Measurements from ENCODE around the gene BIK.
"Not testable (repeated sequence)": the region's sequence is repeated elsewhere in the genome, so short reads cannot be mapped to it uniquely, and the experiment has no call there.

BIK gene

DNA sequence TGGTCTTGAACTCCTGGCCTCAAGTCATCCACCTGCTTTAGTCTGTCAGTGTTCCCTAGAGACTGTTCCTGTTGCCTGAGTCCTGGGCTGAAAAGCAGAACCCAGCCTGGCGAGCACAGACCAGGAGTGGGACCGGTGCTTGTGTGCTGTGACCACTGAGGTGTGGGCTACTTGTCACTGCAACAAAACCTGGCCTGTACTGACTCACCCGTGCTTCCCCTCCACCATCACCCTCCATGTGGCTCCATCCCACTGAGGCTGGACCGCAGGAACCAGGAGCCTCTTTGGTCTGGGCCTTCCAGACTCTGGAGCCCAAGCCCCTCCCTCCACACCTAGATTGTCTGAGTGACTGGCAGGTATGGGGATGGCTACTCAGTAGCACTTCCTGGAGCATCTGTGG lies 24.0 kb downstream of the BIK start:
- DNase-seq (ENCODE audit: low read depth in 2 of 3, low spot score in 2 of 3), result no peak

DNA sequence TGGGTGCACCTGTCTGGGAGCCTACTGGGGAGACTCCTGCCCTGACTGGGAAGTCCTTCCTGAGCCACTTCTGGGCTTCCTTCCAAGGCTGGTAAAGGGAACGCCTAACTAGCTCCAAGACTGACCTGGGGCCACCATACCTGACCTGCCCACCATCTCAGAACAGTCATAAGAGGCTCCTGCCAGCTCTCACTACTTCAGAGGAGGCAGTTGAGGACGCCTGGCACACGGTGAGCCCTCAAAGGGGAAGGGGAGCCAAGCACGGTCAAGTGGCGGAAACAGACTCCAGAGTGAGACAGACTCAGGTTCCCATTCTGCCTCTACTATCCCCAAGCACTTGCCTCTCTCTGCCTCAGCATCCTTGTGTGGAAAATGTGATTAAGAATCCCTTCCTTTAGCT lies 25.0 kb downstream of the BIK start:
- no peak for DNase-seq (ENCODE audit: low read depth in 2 of 3, low spot score in 2 of 3)

DNA sequence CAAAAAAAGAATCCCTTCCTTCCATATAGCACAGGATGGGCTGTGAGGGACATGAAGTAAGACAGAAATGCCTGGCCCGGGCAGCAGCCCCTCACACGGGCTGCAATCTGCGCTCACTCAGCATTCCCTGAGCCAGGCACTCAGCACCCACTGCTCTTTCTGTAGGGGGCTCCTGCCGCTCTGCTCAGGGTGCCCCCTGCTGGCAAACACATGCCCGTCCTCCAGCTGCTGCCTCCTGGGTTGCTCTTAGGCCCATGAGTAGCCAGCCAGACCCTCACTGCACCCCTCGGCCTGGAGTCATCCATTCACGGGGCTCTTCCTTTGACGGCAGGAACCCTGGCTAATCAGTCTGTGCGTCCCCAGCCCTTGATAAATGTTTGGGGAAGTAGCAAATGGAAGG lies 25.7 kb downstream of the BIK start:
- DNase-seq (ENCODE audit: low read depth in 2 of 3, low spot score in 2 of 3), result no peak

DNA sequence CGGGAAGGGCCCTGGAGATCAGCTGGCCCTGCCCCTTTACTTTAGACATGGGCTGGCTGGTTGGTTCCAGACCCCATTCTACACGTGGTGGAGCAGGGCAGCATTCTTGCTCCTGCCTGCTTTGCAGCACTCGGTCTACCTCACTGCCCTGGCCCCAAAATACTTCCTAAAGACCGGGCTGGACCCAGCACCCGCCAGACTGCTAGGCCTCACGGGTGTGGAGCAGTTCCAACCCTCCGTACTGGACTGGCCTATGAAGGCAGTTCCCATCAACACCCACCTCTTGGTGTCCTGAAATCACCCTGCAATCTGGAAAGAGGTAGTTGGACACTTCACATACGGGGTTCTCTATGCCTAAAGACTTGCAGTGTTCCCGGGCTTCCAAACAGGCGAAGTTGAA lies 26.3 kb downstream of the BIK start:
- DNase-seq (ENCODE audit: low read depth in 2 of 3, low spot score in 2 of 3), result no peak

DNA sequence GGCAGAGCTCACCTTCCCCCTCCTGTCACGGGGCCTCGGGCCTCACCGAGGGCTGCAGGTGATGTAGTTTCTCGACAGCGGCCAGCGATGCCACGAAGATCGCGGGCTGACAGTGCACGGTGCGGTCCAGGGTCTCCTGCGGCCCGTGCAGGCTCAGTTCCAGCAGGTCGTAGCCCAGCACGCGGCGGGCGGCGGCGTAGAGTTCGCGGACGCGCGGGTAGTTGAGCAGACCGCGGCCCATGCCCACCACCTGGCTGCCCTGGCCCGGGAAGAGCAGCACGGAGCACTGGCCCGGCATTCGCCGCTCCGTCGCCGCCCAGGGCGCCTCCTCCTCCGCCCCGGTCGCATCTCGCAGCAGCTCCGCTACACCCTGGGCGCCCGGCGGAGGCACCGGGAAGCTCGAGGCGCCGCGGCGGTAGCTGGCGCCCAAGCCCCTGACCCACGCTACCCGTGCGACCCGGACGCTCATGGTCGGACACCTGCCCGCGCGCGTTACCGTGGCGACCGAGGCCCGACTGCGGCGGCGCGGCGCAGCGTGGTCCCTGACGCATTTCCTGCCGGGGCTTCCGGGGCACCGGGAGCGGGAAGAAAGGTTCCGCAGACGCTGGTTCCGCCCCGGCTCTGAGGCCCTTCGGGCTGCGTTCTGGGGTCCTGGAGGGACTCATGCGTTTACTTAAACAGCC lies 32.5 kb downstream of the BIK start, which contains the start of gene MCAT:
TSS of gene MCAT (minus strand) at position 519 of the 683 bp plus-strand sequence. CDS start at position 469, 50 bp downstream.
- peak; percentile 64 to 74 (median 73) for DNase-seq (ENCODE audit: low read depth in 2 of 3, low spot score in 2 of 3)

DNA sequence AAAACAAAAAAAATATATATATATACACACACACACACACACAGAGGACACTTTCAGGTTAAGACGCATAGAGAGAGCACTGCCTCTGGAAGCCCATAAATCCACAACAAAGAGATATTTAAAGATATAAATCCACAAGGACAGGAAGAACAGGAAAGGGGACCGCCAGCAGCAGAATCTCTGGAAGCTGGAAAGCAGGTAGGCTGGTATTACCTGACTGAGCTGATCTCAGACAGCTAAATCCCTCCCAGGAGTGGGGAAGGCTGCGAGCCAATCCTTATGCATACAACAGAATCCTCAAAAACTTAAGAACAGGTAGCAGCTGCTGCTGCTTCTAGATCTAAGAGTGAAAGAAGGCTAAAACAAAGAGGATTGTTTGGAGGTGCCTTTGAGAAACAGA lies 34.4 kb downstream of the BIK start:
- DNase-seq (ENCODE audit: low read depth in 2 of 3, low spot score in 2 of 3), result no peak

DNA sequence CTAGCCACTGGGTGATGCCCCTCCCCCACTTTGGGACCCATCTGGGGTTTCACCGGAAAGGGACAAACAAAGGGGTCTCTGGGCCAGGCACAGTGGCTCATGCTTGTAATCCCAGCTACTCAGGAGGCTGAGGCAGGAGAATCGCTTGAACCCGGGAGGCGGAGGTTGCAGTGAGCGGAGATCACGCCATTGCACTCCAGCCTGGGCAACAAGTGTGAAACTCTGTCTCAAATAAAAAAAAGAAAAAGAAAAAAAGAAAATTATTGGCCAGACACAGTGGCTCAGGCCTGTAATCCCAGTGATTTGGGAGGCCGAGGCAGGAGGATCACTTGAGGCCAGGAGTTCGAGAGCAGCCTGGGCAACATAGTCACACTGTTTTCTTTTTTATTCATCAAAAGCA lies 34.8 kb downstream of the BIK start:
- not testable (repeated sequence) for DNase-seq (ENCODE audit: low read depth in 2 of 3, low spot score in 2 of 3)

DNA sequence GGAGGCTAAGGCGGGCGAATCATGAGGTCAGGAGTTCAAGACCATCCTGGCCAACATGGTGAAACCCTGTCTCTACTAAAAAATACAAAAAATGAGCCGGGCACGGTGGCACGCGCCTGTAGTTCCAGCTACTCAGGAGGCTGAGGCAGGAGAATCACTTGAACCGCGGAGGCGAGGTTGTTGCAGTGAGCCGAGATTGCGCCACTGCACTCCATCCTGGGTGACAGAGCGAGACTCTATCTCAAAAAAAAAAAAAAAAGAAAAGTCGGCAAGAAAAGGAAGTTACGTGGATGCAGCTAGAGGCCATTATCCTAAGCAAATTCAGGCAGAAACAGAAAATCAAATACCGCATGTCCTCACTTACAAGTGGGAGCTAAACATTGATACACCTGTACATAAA lies 35.8 kb downstream of the BIK start:
- not testable (repeated sequence) for DNase-seq (ENCODE audit: low read depth in 2 of 3, low spot score in 2 of 3)

DNA sequence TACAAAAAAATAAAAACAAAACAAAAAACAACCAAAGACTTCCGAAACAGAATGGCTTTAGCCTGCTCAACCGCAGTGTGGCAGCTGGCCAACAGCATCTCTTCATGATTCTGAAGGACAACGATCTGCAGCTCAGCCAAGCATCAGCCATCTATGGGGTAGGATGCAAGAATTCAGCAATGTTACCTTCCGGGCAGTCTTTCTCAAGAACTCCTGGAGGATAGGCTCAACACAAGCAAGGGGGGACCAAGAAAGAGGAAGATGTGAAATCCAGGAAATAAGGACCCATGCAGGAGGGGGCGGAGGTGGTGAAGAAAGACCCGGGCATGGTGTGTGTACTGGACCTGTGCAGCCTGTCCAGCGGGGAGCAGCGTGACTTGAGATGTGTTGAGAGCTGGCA lies 37.3 kb downstream of the BIK start:
- DNase-seq (ENCODE audit: low read depth in 2 of 3, low spot score in 2 of 3), result no peak

DNA sequence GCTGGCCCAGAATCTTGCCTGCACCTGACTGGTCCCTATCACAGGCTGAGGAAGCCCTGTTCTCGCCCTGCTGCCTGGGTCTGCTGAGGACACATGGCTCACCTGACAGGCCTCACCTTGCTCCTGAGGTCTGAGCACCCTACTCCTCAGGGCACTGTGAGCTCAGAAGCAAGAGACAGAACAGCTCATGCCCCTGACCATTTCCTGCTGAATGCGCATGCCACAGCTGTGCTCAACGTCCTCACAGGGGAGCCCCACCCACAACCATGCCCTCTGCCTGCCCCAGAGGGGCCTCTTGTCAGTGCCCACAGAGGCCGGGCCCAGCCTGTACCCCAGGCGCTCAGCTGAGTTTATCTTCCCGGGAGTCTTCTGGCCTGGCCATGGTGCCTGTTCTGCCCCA lies 38.0 kb downstream of the BIK start:
- DNase-seq (ENCODE audit: low read depth in 2 of 3, low spot score in 2 of 3), result no peak

DNA sequence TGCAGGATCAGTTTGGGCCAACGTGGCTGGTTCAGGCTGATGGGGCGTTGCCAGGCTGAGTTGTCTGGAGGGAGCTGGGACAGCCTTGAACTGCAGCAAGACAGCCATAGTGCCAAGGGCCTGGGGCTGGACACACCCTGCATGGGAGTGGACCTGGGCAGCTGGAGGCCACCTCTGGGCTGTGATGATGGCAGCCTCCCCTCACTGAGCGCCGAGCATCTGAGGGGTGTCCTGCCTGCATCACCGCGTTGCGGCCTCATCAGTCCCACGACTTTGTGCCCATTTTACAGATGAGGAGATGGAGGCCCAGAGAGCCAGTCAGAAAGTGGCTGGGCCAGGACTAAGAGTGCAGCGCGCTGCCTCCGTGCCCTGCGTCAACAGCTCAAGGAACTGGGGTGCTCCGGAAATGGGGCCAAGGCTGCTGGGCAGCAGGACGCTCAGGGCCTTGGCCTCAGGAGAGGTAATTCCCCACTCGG lies 40.2 kb downstream of the BIK start:
- DNase-seq (ENCODE audit: low read depth in 2 of 3, low spot score in 2 of 3), result no peak

DNA sequence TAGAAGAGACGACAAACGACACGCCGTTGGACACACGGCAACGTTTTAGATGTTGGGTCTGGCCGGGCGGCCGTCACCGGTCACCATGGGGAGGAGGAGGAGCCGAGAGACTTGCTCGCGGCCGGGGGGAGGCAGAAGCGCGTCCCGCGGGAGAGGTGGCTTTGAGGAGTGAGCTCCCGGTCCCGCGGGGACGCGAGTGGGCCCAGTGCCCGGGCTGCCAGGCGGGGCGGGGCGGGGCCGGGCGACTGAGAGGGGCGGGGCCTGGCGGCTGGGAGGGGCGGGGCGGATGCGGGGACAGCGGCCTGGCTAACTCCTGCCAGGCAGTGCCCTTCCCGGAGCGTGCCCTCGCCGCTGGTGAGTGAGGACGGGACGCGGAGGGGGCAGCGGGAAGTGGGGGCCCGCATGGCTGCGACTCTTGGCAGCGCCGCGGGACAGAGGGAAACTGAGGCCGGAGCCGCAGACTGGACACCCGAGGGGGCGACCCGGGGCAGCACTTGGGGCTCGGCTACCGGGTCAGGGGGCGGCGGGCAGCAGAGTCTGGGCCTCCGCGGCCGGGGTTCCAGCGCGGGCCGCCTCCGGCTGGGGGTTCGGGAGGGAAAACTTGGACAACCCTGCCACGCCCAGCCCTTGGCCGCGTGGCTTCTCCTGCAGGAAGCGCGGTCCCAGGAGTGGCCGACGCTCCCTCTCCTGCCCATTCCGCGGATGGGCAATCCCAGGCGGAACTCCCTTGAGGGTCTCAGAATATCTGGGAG lies 40.9 kb downstream of the BIK start, which contains the start of gene TSPO:
TSS of gene TSPO (plus strand) at position 309 of the 752 bp plus-strand sequence. CDS start 7,680 bp downstream, outside the sequence.
- peak; percentile 28 to 39 (median 30) for DNase-seq (ENCODE audit: low read depth in 2 of 3, low spot score in 2 of 3)

DNA sequence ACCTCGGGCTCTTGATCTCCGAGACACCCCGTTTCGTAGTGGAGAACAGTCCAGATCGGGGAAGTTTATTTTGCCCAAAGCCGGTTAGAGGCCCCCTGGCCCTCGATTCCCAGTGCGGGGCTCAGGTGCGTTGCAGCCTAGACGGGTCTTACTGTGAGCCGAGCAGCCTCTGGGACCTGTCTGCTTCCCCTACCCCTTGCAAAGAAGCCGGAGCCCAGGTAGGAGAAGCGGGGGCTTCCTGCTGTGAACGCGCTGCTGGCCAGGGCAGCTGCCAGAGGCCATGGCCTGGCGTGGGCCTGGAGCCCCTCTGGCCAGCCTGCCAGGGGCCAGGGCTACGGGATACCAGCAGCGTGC lies 41.4 kb downstream of the BIK start:
- DNase-seq (ENCODE audit: low read depth in 2 of 3, low spot score in 2 of 3), result no peak

DNA sequence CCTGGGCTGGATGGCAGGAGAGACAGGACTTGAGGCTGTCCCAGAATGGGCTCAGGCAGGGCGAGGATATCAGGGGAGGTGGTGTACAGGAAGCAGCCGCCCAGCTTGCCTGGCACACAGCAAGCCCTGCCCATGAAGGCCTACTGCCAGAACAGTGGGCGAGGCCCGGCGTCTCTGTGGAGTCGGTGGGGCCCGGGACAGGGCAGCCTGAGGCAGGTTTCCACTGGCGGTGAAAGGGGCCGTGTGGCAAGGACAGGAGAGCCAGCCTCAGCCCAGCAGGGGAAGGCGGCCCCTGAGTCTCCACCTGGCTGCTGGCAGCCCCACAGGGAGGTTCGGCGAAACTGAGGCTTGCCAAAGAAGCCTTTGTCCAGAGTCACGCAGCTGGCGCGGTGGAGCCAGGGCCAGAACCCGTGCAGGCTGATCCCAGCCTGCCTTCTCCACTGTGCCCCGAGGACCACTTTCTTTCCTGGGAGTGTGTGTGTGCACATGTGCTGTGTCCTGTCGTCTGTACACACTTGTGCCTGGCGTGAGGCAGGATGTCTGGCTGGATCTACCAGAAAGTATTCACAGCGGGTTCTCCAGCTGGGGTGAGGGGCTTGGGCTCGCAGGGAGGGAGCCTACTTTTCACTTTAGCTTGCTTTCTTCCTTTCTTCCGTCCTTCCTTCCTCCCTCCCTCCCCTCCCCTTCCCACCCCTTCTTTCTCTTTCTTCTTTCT lies 42.0 kb downstream of the BIK start:
- DNase-seq (ENCODE audit: low read depth in 2 of 3, low spot score in 2 of 3), result peak in 2 of 3 experiments; percentile 16 to 26

DNA sequence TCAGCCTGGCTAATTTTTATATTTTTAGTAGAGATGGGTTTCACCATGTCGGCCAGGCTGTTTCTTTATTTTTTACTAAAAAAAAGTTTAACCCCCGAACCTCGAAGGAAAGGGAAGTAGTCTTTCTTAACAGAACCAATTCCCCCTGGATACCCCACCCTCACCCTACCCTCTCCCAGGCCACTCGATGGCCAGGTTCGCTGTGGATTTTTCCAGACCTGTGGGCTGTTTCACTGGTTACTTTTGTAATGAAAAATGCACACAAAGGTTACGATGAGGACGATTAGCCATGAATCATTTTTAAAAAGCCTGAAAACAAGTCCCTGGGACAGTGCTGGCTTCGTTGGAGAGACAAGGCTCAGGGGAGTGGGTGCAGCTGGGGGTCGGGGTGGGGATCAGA lies 43.3 kb downstream of the BIK start:
- DNase-seq (ENCODE audit: low read depth in 2 of 3, low spot score in 2 of 3), result no peak

DNA sequence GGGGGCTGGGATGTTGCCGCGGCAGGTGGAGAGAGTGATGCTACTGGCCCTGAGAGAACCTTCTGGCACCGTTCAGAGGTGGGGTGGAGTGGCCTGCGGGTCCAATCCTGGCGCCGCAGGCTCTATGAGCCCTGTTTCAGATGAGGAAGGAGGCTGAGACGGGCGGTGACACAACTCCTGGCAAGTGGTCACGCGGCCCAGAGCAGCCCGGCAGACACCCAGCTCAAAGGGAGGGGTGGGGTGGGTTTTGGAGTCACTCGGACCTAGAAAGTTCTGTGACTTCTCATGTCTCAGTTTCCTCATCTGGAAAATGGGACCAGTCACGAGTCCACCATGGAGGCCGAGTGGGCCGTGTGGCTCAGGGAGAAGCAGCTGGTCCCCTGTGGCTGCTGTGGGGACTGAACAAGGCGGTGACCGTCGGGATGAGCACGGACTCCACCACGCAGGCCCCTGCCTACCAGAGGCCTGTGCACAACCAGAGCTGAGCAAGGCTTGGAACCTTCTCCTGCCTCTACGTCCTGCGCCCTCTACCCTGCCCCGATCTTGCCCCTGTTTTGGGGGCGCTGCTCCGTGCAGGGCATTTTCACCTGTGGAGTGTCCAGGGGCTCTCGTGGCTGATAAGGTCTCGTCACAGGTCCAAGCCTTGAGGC lies 44.5 kb downstream of the BIK start:
- no peak for DNase-seq (ENCODE audit: low read depth in 2 of 3, low spot score in 2 of 3)

DNA sequence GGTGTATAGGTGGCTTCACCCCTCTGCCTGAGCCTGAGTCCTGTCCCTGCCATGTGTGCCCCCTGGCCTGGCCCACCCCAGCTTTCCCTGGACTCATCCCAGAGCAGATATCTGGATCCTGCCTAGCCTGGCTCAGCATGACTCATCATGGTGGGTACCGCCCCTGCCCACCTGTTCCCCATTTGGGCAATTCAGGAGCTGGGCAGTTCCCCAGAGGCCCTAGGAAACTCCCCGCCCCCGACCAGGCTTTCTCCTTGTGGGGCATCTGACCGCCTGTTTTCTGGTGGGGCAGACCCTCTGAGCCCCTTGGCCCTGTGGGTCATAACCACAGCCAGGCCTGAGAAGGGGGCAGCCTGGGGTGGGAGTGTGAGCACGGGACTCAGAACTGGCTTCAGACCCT lies 45.2 kb downstream of the BIK start:
- no peak for DNase-seq (ENCODE audit: low read depth in 2 of 3, low spot score in 2 of 3)

DNA sequence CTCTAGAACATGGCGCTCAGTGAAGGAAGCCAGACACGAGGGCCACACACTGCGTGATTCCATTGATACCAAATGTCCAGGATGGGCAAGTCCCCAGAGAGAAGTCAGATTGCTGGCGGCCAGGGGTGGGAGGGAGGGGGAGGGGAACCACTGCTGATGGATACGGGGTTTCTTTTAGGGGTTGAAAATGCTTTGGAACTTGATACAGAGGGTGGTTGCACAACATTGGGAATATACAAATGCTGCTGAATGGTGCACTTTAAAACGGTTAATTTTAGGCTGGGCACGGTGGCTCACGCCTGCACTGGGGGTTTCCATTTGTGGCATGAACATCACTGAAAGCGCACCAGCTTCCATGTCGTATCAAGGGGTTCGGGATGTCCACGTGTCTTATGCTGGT lies 45.9 kb downstream of the BIK start:
- no peak for DNase-seq (ENCODE audit: low read depth in 2 of 3, low spot score in 2 of 3)

DNA sequence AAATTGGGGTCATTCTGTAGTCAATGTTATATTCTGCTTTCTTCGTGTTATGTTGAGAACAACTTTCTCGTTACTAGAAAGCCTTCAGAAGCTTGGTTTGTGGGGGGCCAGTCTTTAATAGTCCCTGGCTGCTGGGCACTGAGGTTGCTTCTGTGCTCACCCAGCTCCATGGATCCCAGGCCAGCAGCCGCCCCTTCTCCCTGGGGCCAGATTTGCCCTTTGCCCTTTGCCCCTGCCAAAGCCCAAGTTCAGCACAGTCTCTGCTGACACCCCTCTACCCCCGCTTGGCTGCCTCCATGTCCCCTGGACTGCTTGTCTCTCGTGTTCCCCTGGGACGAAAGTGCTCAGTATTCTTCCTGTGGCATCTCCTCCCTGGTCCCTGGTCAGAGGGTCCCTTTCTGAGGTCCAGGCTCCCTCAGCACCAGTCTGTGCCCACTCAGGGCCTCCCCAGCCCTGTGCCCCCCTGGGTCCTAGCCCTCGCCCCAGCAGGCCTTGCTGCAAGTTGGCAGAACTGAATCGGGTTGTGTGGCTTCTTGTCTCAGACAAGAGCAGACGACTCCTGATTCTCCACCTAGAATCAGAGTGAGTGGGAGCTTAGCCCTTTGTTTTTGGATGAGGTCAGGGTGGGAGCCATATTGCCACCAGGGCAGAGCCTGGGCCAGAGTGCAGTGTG lies 47.5 kb downstream of the BIK start:
- no peak for DNase-seq (ENCODE audit: low read depth in 2 of 3, low spot score in 2 of 3)

DNA sequence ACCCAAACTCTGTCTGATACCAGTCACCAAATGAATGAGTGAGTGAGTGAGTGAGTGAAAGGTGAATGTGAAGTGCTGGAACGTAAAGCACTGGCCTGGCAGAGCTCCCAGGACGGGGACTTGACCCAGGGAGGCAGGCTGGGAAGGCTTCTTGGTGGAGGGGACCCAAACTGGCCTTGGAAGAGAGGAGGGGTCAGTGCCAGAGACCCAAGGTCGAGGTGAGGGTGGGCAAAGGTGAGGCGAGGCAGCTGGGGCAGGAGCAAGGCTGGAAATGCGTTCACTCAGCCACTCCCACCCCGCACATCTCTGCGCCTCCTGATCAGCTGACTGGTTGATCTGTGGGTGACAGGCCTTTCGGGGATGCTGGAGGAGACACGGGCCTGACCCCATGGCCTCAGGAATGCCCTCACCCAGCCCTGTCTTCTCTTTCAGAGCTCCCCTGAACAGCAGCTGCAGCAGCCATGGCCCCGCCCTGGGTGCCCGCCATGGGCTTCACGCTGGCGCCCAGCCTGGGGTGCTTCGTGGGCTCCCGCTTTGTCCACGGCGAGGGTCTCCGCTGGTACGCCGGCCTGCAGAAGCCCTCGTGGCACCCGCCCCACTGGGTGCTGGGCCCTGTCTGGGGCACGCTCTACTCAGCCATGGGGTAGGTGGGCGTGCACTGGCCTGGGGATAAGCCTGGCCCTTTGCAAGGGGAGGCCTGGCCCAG lies 48.4 kb downstream of the BIK start:
- DNase-seq (ENCODE audit: low read depth in 2 of 3, low spot score in 2 of 3), result no peak
